Common myeloid progenitor, CD34-positive (primary cell): ENCODE results near the gene RAB14.

Experiments used
- CTCF ChIA-PET: fragments of 350-600 bp; sonication (Branson Sonifier 250); formaldehyde crosslinking; loops from one replicate; lab custom pipeline; 2021; ENCODE audit warnings: antibody characterized with exemption; lab: Charles Lee
- POLR2A ChIA-PET: fragments of 350-600 bp; sonication (Branson Sonifier 250); formaldehyde crosslinking; loops from one replicate; lab custom pipeline; 2021; ENCODE audit warnings: antibody characterized with exemption; lab: Charles Lee
- DNase-seq, 3 donors: peaks; one replicate each; pipeline versions ENCODE4 v3.0.0 to v3.0.0-alpha.2; 2013
- H3K27ac ChIP-seq, 2 experiments: 1 replicate in 1 of 2; 2 replicates in 1 of 2; pipeline ENCODE4 v1.7.0; 2013; ENCODE audit warnings: inconsistent platforms in 2 of 2, low read length in 2 of 2, mild to moderate bottlenecking in 2 of 2, low read depth in 1 of 2, moderate library complexity in 1 of 2; ENCODE audit not compliant: severe bottlenecking in 2 of 2, insufficient read depth in 1 of 2, poor library complexity in 1 of 2
- H3K27me3 ChIP-seq, 5 experiments: replicated peaks in 2 of 5; 1 replicate in 3 of 5; 2 replicates in 2 of 5; pipeline versions ENCODE4 v1.6.1 to v1.7.0; 2013; ENCODE audit warnings: low read length in 4 of 5, mild to moderate bottlenecking in 2 of 5, moderate library complexity in 2 of 5, inconsistent platforms in 1 of 5; ENCODE audit not compliant: insufficient read depth in 5 of 5, control insufficient read depth in 4 of 5
- H3K36me3 ChIP-seq, 4 experiments: 1 replicate in 2 of 4; 2 replicates in 2 of 4; pipeline versions ENCODE4 v1.6.1 to v1.7.0; 2013; ENCODE audit warnings: low read length in 3 of 4, control low read depth in 1 of 4, mild to moderate bottlenecking in 1 of 4; ENCODE audit not compliant: control insufficient read depth in 4 of 4, insufficient read depth in 4 of 4
- H3K4me1 ChIP-seq, 4 experiments: 1 replicate in 3 of 4; 2 replicates in 1 of 4; pipeline versions ENCODE4 v1.6.1 to v1.7.1; 2013; ENCODE audit warnings: low read length in 3 of 4, mild to moderate bottlenecking in 3 of 4, control low read depth in 1 of 4, inconsistent platforms in 1 of 4, moderate library complexity in 1 of 4; ENCODE audit not compliant: control insufficient read depth in 4 of 4, insufficient read depth in 4 of 4; ENCODE audit errors: control extremely low read depth in 1 of 4
- H3K4me3 ChIP-seq, 7 experiments: 1 replicate in 4 of 7; 2 replicates in 3 of 7; pipeline versions ENCODE4 v1.5.1 to v1.7.0; 2013; ENCODE audit warnings: mild to moderate bottlenecking in 7 of 7, low read length in 6 of 7, moderate library complexity in 6 of 7, inconsistent platforms in 2 of 7, low read depth in 2 of 7, control low read depth in 1 of 7; ENCODE audit not compliant: insufficient read depth in 4 of 7, control insufficient read depth in 1 of 7; ENCODE audit errors: extremely low read depth in 1 of 7
- H3K9me3 ChIP-seq, 5 experiments: 1 replicate in 4 of 5; 2 replicates in 1 of 5; pipeline versions ENCODE4 v1.6.1 to v1.7.1; 2013; ENCODE audit warnings: low read length in 4 of 5, mild to moderate bottlenecking in 2 of 5, inconsistent platforms in 1 of 5, low read depth in 1 of 5, moderate library complexity in 1 of 5; ENCODE audit not compliant: control insufficient read depth in 4 of 5, insufficient read depth in 2 of 5; ENCODE audit errors: control extremely low read depth in 1 of 5
- WGBS: methylation state at CpG from one replicate; pipeline ENCODE4 v1.1.5; 2013; ENCODE audit not compliant: insufficient coverage; 5-methylcytosine and 5-hydroxymethylcytosine counted together

Gene RAB14

GRCh38 chr9:121153642-121154041 lies 48.0 kb downstream of the RAB14 start:
- ChIA-PET POLR2A (interaction anchor here (0.6 kb wide), 1 partner anchor 33 kb away, joined by 3 read pairs; no protein-coding TSS in a partner anchor), CTCF (no interaction called here)
- no peak overlapping the region for H3K27ac ChIP-seq
- no peaks in the 10 kb centered on the region for H3K27me3 ChIP-seq
- H3K4me1 ChIP-seq = peaks cover 19 to 50% (median 34%) of the 10 kb centered on the region in 4 experiments
- no peak for DNase-seq
- 93% methylated on average over 1 of the region's 1 CpG for WGBS
- no peaks in the 10 kb centered on the region for H3K9me3 ChIP-seq
- H3K36me3 ChIP-seq = peaks cover 34 to 77% (median 60%) of the 10 kb centered on the region in 4 experiments
- no peak overlapping the region for H3K4me3 ChIP-seq

- no peak for DNase-seq
- 83% methylated on average over 1 of the region's 2 CpGs for WGBS
- Histone ChIP-seq H3K36me3 (peaks cover 48 to 81% (median 68%) of the 10 kb centered on the region in 4 experiments), H3K27ac (no peak overlapping the region), H3K9me3 (no peaks in the 10 kb centered on the region), H3K4me1 (peaks cover 16 to 35% (median 25%) of the 10 kb centered on the region in 4 experiments), H3K4me3 (no peak overlapping the region), H3K27me3 (no peaks in the 10 kb centered on the region)
- ChIA-PET POLR2A (no interaction called here), CTCF (interaction anchor here (1.4 kb wide), 1 partner anchor 17 kb away, joined by 7 read pairs; no protein-coding TSS in a partner anchor)
Observed at GRCh38 chr9:121150188-121150587, 51.5 kb downstream of the RAB14 start.

DNA sequence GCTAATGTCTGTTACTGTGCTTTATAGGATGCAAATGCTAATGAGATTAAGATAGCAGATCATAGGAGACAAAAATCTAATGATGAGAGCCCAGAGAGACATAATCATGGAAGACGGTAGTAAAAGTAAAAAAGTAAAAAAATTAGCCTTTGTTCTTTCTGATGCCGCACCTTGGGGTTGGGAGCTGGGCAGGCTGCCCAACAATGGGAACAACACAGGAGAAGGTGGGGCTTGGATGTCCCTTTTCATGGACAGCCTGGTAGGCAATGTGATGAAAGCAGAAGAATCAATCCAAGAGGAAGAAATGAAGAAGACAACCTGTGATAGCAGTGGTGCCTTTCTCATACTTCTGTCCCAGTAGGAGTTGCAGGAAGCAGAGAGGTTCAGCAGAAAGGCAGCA lies 57.2 kb downstream of the RAB14 start:
- CTCF ChIA-PET = interaction anchor here (1.1 to 1.9 kb wide), 4 partner anchors 14 to 24 kb away, joined by 3 to 7 read pairs (median 3); no protein-coding TSS in a partner anchor
- POLR2A ChIA-PET = no interaction called here
- Histone ChIP-seq H3K4me3 (no peak overlapping the region), H3K27ac (no peak overlapping the region), H3K36me3 (peaks cover 60 to 95% (median 90%) of the 10 kb centered on the region in 4 experiments), H3K27me3 (no peaks in the 10 kb centered on the region), H3K4me1 (no peaks in the 10 kb centered on the region), H3K9me3 (no peaks in the 10 kb centered on the region)
- no peak for DNase-seq
- WGBS = 100% methylated on average over 2 of the region's 2 CpGs

GRCh38 chr9:121143771-121144170 lies 57.9 kb downstream of the RAB14 start:
- CTCF ChIA-PET = interaction anchor here (0.9 to 1.9 kb wide), 5 partner anchors 11 to 23 kb away, joined by 3 to 7 read pairs (median 4); no protein-coding TSS in a partner anchor
- Histone ChIP-seq H3K9me3 (no peaks in the 10 kb centered on the region), H3K4me3 (no peak overlapping the region), H3K36me3 (peaks cover 58 to 98% (median 90%) of the 10 kb centered on the region in 4 experiments), H3K27ac (no peak overlapping the region), H3K4me1 (no peaks in the 10 kb centered on the region), H3K27me3 (no peaks in the 10 kb centered on the region)
- WGBS = 100% methylated on average over 1 of the region's 2 CpGs
- POLR2A ChIA-PET = no interaction called here
- DNase-seq = no peak

DNA sequence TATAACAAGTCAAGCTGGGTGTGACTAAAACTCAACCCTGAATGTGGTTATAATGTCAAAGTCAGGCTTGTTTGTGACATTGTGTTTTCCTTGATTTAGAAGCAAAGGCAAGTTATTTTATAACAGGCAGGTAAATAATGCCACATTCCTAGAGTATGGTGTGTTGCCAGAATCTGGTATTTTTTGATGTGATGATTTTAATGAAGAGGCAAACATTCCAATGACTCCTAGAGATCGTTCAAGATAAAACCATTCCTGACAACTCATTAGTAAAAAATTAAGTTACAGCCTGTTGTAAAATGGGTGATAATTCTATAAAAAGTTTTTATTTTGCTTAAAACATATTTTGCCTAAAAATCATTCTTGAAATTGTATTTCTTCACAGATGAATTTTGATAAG lies 60.0 kb downstream of the RAB14 start:
- POLR2A ChIA-PET = no interaction called here
- no peak for DNase-seq
- peaks cover 55 to 96% (median 82%) of the 10 kb centered on the region in 4 experiments for H3K36me3 ChIP-seq
- H3K27ac ChIP-seq = no peak overlapping the region
- no CpG with 5 or more reads among the region's 1 CpG for WGBS
- H3K27me3 ChIP-seq = no peaks in the 10 kb centered on the region
- H3K4me1 ChIP-seq = no peaks in the 10 kb centered on the region
- CTCF ChIA-PET = no interaction called here
- H3K4me3 ChIP-seq = no peak overlapping the region
- no peaks in the 10 kb centered on the region for H3K9me3 ChIP-seq

DNA sequence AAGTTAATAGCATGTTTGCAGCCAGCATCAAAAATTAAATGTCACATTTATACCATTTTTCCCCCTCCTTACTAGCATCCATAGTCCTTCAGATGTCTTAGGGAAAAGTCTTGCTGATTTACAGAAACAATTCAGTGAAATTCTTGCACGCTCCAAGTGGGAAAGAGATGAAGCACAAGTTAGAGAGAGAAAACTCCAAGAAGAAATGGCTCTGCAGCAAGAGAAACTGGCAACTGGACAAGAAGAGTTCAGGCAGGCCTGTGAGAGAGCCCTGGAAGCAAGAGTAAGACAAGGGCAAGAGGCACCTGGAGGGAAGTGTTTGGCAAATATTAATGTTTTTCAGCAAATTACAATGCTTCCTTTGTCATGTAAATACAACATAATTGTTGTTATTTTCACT lies 60.4 kb downstream of the RAB14 start:
- CTCF ChIA-PET = no interaction called here
- Histone ChIP-seq H3K36me3 (peaks cover 53 to 96% (median 81%) of the 10 kb centered on the region in 4 experiments), H3K27ac (no peak overlapping the region), H3K9me3 (no peaks in the 10 kb centered on the region), H3K27me3 (no peaks in the 10 kb centered on the region), H3K4me1 (no peaks in the 10 kb centered on the region), H3K4me3 (no peak overlapping the region)
- POLR2A ChIA-PET = no interaction called here
- 100% methylated on average over 1 of the region's 1 CpG for WGBS
- no peak for DNase-seq

DNA sequence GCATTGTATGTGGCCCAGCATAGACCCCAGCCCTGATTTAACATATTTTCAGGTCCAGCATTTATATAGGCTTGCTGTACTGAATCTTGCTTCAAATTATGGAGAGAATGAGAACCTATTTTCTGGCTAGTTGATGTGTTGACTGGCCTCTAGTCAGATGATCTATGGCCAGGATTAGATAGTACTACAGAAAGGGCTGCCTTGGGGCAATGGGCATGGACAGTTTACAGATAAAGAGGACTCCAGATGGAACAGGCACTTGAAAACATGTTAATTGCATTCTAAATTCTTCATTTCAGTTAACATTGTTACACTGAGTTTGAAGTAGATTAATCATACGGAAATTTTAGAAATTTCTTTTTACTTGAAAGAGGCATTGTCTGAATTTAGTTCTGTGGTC lies 61.5 kb downstream of the RAB14 start:
- ChIA-PET POLR2A (no interaction called here), CTCF (no interaction called here)
- no peak overlapping the region for H3K4me3 ChIP-seq
- DNase-seq = no peak
- H3K9me3 ChIP-seq = no peaks in the 10 kb centered on the region
- H3K27ac ChIP-seq = no peak overlapping the region
- H3K27me3 ChIP-seq = no peaks in the 10 kb centered on the region
- no peaks in the 10 kb centered on the region for H3K4me1 ChIP-seq
- no CpG with 5 or more reads among the region's 1 CpG for WGBS
- peaks cover 50 to 96% (median 80%) of the 10 kb centered on the region in 4 experiments for H3K36me3 ChIP-seq
